IPS DF 4.7 (cell line): ENCODE data around the gene CTIF.

Experiments used
- DNase-seq: peaks from one replicate; pipeline ENCODE4 v3.0.0-alpha.2; 2013; ENCODE audit warnings: low spot score; ENCODE audit errors: extremely low read depth

The CTIF gene

DNA sequence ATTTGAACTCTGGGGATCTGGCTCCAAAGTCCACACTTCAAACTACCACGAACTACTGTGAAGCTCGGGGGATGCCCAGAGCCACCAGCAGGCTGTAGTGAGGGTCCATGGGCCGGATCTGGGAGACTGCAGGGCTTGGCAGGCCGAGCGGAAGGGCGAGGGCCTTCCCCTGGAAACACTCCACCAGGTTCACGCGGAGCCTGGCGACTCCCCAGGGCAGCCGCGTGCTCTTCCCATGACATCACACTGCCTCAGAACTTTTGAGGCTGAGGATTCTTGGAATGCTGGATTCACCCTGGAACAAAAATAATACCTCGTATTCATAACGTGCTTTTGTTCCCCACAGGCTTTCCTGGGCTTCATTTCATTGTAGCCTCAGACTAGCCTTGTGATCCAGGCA, 210.9 kb downstream of the CTIF start:
- no peak for DNase-seq

GRCh38 chr18:48750485-48751175, 211.8 kb downstream of the CTIF start:
- DNase-seq, result no peak

- no peak for DNase-seq
Measured at GRCh38 chr18:48751727-48752468, 213.1 kb downstream of the CTIF start.

DNA sequence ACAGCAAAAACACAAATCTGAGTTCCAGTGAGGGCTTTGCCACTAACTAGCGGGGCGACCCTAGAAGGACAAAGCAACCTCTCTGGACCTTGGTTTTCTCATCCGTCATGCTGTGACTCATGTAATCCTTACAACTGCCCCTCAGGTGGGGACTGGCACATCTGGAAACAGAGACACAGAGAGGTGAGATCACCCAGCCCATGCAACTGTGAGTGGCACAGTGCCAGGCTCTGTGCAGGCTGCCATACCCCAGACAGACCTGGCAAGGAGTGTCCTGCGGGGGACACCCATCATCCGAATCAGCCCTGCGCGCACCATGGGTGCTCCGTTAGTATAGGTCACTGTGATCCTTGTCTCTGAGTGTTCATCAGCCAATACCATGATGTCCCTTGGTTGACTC, 213.6 kb downstream of the CTIF start:
- DNase-seq, result no peak

DNA sequence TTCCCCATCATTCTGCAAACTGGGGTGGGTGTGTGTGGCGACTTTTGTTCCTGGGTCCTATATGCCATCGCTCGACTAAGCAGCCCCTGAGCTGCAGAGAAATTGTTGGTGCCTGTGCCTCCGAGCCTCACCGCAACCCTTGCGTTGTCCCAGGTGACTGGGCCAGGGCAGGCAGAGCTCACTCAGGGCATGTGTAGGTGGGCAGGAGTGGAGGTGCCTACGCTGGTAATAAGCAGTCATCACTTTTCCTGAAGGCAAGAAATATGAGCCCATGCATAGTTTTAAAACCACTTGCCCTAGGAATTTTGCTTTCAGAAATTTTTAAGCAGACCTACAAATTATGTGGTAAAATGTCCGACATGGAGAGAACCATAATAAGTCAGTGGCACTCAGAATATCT, 214.1 kb downstream of the CTIF start:
- no peak for DNase-seq

- DNase-seq, result no peak
Measured at GRCh38 chr18:48753691-48754090, 214.9 kb downstream of the CTIF start.

DNA sequence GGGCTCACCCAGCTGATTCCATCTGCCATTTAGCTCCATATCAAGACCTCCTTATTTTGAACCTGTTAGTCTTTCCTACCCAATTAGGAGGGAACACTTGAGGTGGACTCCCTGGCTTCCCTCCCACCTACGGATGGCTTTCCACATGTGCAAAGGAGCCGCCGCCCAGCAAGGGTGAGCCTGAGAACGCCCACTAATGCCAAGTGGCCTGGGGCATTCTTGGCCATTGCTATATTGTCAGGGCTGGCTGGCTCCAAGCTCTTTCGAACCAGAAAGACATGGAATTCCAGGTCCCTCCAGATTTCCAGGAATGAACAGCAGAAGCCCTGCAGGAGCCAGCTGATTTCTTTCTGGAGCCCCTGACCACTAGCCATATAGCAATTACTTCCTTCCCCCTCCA, 215.7 kb downstream of the CTIF start:
- DNase-seq, result no peak

DNA sequence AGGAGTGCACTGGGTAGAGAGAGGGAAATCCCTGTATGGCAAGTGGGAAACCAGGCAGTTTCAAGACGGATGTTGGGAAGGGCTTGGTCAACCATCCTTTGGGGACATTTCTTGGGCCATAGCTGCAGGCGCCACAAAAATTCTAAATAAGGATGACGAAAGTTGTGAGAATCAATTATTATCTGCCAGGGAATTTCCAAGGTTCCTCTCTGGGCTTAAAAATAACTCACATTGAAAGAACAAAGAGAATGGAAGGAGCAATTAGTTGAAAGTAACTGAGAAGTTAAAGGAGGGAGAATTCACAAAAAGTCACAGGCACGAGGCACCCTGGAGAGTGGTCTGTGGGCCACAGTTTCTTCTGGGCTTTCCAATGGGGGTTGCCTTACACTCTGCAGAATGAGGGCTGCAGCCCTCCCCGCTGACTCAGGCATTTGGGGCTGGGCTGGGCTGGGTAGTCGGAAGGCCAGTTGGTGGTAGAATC, 216.2 kb downstream of the CTIF start:
- no peak for DNase-seq

DNA sequence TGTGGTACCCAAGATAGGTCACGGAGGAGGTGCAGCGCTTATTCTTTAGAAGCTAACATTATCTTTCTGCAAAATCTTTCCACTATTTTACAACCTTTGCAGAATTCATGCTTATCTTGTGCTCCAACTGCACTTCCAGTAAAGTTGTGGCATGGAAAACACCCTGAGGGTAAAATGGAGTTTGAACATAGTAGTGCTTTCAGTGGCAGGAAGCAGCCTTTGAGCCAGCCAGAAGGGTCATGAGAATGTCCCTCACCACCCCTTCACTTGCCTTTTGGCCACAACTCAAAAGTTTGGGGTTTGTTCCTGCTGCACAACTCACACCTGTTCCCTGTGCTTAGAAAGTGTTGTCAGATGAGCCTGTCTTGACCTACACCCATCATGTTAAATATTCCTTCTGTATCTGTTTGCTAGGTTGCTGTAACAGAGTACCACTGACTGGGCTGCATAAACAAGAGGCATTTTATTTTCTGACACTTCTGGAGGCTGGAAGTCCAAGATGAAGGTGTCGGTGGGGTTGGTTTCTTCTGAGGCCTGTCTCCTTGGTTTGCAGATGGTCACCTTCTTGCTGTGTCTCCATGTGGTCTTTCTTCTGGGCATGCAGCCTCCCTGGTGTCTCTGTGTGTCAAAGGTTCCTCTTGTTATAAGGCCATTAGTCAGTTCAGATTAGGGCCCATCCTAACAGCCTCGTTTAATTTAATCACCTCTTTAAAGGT, 217.8 kb downstream of the CTIF start:
- DNase-seq, result no peak

GRCh38 chr18:48757367-48757766, 218.5 kb downstream of the CTIF start:
- DNase-seq, result no peak

DNA sequence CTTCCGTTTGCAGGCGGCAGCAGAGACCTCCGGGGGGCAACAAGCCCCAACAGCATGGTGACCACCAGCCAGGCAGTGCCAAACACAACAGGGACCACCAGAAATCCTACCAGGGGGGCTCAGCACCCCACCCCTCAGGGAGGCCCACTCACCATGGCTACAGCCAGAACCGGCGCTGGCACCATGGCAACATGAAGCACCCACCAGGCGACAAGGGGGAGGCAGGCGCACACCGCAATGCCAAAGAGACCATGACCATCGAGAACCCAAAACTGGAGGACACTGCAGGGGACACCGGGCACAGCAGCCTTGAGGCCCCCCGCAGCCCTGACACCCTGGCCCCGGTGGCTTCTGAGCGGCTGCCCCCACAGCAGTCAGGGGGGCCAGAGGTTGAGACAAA, 219.1 kb downstream of the CTIF start:
- no peak for DNase-seq

DNA sequence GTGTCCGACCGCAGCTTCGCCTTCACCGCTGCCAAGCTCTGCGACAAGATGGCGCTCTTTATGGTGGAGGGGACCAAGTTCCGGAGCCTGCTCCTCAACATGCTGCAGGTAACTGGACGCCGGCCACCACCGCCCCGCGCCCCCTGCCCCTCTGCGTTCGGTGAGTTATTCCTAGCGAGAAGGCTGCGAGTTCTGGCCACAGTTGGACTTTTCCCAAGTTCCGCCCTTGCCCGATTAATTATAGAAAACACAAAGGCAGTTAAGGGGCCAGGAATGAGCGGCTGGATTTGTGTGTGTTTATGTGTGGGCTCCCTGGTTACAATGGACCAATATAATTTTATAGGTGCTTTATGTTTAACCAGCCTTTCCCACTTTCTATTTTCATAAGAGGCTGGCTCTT, 222.8 kb downstream of the CTIF start:
- no peak for DNase-seq

DNA sequence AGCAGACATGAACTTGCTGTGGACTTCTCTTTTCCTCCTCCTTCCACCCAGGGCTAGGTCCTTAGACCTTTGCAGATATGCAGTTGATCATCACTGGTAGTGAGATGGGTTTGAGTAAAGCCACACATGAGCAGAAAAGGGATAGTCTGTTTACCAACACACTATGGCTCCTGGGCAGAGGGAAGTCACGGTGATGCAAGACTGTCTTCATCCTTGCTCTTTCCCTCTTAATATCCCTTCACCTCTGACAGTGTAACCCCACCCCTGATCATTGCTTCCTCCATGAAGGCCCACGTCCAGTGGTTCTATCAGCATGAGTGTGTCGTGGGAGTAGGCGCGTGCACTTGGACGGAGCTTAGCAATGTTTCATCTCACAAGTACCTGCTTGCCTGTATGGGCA, 223.2 kb downstream of the CTIF start:
- no peak for DNase-seq

DNA sequence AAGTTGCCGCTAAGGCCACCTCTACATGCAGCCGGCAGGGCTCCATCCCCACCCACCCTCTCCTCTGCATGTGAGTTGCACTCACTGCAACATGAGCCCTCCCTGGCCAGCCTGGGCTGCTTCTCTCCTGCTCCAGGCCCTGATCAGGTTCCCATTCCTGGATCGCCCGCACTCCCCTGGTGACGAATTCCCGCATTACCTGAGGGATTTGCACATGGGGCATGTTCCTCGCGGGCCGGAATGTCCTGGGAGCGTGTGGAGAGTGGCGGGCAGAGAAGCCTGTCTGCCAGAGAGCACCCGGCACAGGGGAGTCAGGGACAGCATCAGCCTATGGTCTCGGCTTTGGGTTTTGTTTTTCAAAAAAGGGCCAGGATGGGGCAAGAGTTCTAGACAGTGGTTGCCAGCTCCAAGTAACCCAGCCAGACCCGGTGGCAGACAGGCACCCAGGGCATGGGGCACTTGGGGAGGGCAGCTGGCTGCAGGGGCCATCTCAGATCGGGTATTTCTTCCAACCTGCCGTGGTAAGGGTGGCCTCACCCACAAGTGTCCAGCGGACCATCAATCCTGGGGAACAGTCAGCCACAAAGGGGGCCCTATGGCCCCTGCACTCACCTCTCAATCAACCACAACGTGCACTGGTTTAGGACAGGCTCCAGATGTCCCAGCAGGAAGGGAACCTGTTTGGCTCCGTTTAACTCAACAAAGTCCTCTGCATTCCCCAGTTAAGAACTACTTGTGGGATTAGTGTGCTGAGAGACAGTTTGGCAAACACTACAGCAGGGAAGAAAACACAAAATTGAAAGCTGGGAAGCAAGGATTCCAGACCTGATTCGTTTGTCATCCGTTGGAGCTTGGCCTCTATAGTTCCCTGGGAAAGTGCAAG, 224.2 kb downstream of the CTIF start:
- no peak for DNase-seq

- no peak for DNase-seq
Measured at GRCh38 chr18:48763719-48764100, 224.9 kb downstream of the CTIF start.

DNA sequence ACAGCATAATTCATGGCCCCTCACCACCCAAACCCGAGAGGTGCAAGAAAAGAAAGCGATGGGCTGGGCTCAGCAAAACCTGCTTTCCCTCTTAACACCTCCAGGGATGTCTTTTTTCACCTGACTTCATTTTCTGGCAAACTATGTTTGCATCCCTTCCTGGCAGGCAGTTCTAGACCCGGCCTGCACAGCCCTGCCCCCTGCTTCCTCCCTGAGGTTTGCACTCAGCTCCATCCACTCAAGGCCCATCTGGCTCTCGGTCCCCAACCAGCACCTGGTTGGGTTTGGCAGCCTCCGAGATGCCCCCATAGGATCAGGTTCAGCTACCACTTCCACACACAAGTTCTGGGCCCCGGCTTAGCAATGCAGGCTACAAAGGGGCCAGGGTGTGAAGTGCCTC, 226.2 kb downstream of the CTIF start:
- DNase-seq, result no peak

DNA sequence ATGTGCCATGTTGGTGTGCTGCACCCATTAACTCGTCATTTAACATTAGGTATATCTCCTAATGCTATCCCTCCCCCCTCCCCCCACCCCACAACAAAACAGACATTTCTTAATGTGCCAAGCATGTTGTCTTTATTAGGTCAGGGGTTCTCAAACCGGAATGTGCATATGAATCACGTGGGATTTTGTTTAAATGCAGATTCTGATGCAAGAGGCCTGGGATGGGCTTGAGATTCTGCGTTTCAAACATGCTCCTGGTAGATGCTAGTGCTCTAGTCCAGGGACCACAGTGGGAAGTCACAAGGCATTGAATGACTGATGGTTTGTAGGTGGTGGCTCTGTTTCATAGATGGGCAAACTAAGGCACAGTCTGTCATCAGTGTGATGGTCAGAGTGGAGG, 227.2 kb downstream of the CTIF start:
- no peak for DNase-seq

DNA sequence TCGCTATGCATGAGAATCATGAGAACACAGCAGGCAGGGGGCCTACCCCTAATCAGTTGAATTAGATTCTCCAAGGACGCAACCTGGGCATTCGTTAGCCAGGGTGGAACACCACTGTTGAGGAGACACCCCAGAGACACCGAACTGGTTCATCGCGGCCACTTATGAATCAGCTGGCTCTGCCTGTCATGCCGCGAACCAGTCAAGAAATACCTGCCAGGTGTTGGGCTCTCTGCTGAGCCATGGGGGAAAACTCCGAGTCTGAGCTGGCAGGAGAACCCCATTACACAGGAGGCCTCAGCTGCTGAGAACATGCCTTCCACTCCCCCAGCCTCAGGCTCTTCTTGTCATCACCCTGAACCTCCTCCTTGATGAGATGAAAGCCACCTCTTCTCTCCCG, 227.7 kb downstream of the CTIF start:
- no peak for DNase-seq

- DNase-seq, result no peak
Measured at GRCh38 chr18:48767090-48767690, 228.4 kb downstream of the CTIF start.

- DNase-seq, result no peak
Measured at GRCh38 chr18:48769006-48769636, 230.3 kb downstream of the CTIF start.

DNA sequence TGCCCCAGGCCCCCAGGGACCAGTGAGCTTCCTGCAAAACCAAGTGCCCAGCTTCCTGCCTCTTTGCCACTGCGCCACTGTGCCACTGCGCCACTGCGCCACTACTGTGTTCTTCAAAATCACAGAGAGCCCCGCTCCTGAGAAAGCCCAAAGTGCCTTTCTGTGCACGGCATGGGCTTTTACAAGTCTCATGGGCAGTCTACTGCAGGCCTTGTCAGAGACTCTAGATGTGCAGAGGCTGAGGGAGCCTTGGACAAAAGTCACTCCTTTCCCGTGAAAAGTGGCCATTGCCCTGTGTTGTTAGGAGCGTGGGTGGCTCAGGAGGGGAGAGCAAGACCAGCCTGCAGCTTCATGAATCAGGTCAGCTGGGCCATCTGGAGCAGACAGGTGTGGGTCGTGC, 231.4 kb downstream of the CTIF start:
- no peak for DNase-seq
